GM12878 (cell line): Measurements from ENCODE around the gene MTX1.

ENCODE experiments used
- CHD4 ChIP-seq: fragments of 200-600 bp; sonication (generic); IDR thresholded peaks from 2 replicates; pipeline ENCODE4 v1.6.1; 2016; ENCODE audit warnings: mild to moderate bottlenecking
- CREM ChIP-seq: IDR thresholded peaks from 2 replicates; pipeline ENCODE4 v1.6.1; 2014; ENCODE audit warnings: antibody characterized with exemption, low read depth
- KDM1A ChIP-seq: fragments of 200-600 bp; sonication (generic); IDR thresholded peaks from 2 replicates; pipeline ENCODE4 v1.6.1; 2016; ENCODE audit warnings: borderline replicate concordance
- MEF2A ChIP-seq: IDR thresholded peaks from 2 replicates; pipeline ENCODE4 v1.6.1; 2011; ENCODE audit warnings: low read depth, mild to moderate bottlenecking, low read length, moderate library complexity; ENCODE audit not compliant: insufficient read depth
- SMC3 ChIP-seq: IDR thresholded peaks from 2 replicates; pipeline ENCODE4 v1.6.1; 2011; ENCODE audit warnings: low read length, improper control_type of control experiment, borderline replicate concordance
- ZBTB4 ChIP-seq: fragments of 450-650 bp; formaldehyde crosslinking; IDR thresholded peaks from 2 replicates; pipeline ENCODE4 v1.4.0; 2022; ENCODE audit warnings: mild to moderate bottlenecking, moderate library complexity

GRCh38 chr1:155187456-155187891, 21.0 kb upstream of the MTX1 start:
- TF ChIP-seq ZBTB4 (CRISPR knock-in tag) (no peak), SMC3 (no peak), KDM1A (no peak), MEF2A (no peak), CREM (no peak), CHD4 (no peak)
